ENCODE data around the gene WEE2.

Gene WEE2

DNA sequence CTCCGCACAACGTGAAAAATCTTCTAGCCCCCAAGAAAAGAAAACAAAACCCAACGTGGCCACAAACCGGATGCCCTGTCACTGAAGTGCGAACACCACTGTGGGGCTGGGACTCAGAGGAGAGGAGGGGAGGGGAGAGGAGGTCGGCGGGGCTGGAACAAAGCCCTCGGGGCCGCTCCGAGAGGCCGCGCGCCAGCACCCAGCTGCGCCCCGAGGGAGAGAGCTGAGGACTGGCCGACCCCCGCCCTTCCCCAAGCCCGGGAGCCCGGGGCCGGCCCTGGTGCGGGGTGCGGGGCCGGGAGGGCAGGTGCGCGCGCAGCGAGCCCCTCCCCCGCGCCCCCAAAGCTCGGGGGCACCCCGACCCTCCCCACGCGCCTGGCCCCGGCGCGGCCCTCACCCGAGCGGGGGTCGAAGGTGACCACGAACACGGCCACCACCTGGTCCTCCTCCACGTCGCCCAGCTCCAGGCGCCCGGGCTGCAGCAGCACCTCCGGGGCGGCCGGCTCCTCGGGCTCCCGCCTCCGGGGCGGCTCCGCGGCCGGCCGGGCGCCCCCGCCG, 6.6 kb upstream of the WEE2 start:
- H3K4me3 ChIP-seq (ENCODE audit: low read depth, low read length), result peak overlapping the region; percentile 81
- H3K27ac ChIP-seq (ENCODE audit: low read depth, low read length), result peak overlapping the region; percentile 51
- H3K4me1 ChIP-seq (ENCODE audit: control insufficient read depth, insufficient read depth, low read length), result peaks cover 31% of the 10 kb centered on the region
- H3K9ac ChIP-seq (ENCODE audit: low read depth, low read length), result no peak overlapping the region
- peaks cover 16% of the 10 kb centered on the region for H3K27me3 ChIP-seq (ENCODE audit: control insufficient read depth, insufficient read depth, low read length)
- H3K9me3 ChIP-seq (ENCODE audit: control insufficient read depth, insufficient read depth, low read length), result no peaks in the 10 kb centered on the region
- no peaks in the 10 kb centered on the region for H3K36me3 ChIP-seq (ENCODE audit: control insufficient read depth, insufficient read depth, low read length)

GRCh38 chr7:141702047-141702567, 6.0 kb upstream of the WEE2 start, which contains the start of gene DENND11:
Gene DENND11, minus strand, starts transcription at chr7:141702166. Its CDS starts 13 bp downstream, at chr7:141702153.
- peaks cover 16% of the 10 kb centered on the region for H3K27me3 ChIP-seq (ENCODE audit: control insufficient read depth, insufficient read depth, low read length)
- peak within 1 kb of the TSS; percentile 51 for H3K27ac ChIP-seq (ENCODE audit: low read depth, low read length)
- peak within 1 kb of the TSS; percentile 81 for H3K4me3 ChIP-seq (ENCODE audit: low read depth, low read length)
- no peaks in the 10 kb centered on the region for H3K36me3 ChIP-seq (ENCODE audit: control insufficient read depth, insufficient read depth, low read length)
- H3K9me3 ChIP-seq (ENCODE audit: control insufficient read depth, insufficient read depth, low read length), result no peaks in the 10 kb centered on the region
- peaks cover 26% of the 10 kb centered on the region for H3K4me1 ChIP-seq (ENCODE audit: control insufficient read depth, insufficient read depth, low read length)
- H3K9ac ChIP-seq (ENCODE audit: low read depth, low read length), result peak within 1 kb of the TSS; percentile 48

DNA sequence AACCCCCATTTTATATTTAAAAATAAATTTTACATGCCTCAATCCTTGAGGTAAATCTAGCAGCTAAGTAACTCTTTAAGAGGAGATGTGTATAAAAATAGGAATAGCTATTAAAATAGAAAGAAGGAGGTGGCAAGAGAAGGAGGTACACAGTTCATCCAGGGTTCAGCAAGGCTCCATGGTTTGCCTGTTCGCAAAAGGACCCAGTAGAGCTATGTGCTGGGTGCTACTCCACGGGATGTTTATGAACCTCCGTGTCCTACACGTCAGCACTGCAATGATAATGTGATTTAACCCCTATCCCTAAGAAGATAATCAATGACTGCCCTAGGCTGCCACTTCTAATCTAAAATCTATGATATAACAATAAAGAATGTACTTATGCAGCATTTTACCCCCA, 5.3 kb upstream of the WEE2 start:
- Histone ChIP-seq H3K27me3 (ENCODE audit: control insufficient read depth, insufficient read depth, low read length) (peaks cover 16% of the 10 kb centered on the region), H3K4me3 (ENCODE audit: low read depth, low read length) (peak overlapping the region; percentile 81; the same call in 1 of the 2 replicates), H3K9ac (ENCODE audit: low read depth, low read length) (no peak overlapping the region), H3K36me3 (ENCODE audit: control insufficient read depth, insufficient read depth, low read length) (no peaks in the 10 kb centered on the region), H3K9me3 (ENCODE audit: control insufficient read depth, insufficient read depth, low read length) (no peaks in the 10 kb centered on the region), H3K4me1 (ENCODE audit: control insufficient read depth, insufficient read depth, low read length) (peaks cover 18% of the 10 kb centered on the region), H3K27ac (ENCODE audit: low read depth, low read length) (no peak overlapping the region)

GRCh38 chr7:141704112-141704511, 4.0 kb upstream of the WEE2 start:
- H3K27ac ChIP-seq (ENCODE audit: low read depth, low read length), result no peak overlapping the region
- peaks cover 12% of the 10 kb centered on the region for H3K4me1 ChIP-seq (ENCODE audit: control insufficient read depth, insufficient read depth, low read length)
- no peaks in the 10 kb centered on the region for H3K36me3 ChIP-seq (ENCODE audit: control insufficient read depth, insufficient read depth, low read length)
- no peaks in the 10 kb centered on the region for H3K9me3 ChIP-seq (ENCODE audit: control insufficient read depth, insufficient read depth, low read length)
- peaks cover 16% of the 10 kb centered on the region for H3K27me3 ChIP-seq (ENCODE audit: control insufficient read depth, insufficient read depth, low read length)
- H3K4me3 ChIP-seq (ENCODE audit: low read depth, low read length), result no peak overlapping the region
- no peak overlapping the region for H3K9ac ChIP-seq (ENCODE audit: low read depth, low read length)

- Histone ChIP-seq H3K36me3 (ENCODE audit: control insufficient read depth, insufficient read depth, low read length) (no peaks in the 10 kb centered on the region), H3K27ac (ENCODE audit: low read depth, low read length) (no peak overlapping the region), H3K4me3 (ENCODE audit: low read depth, low read length) (no peak overlapping the region), H3K9ac (ENCODE audit: low read depth, low read length) (no peak overlapping the region), H3K27me3 (ENCODE audit: control insufficient read depth, insufficient read depth, low read length) (peaks cover 16% of the 10 kb centered on the region), H3K4me1 (ENCODE audit: control insufficient read depth, insufficient read depth, low read length) (peaks cover 11% of the 10 kb centered on the region), H3K9me3 (ENCODE audit: control insufficient read depth, insufficient read depth, low read length) (no peaks in the 10 kb centered on the region)
These were observed 3.4 kb upstream of the WEE2 start for GRCh38 chr7:141704741-141705140.

DNA sequence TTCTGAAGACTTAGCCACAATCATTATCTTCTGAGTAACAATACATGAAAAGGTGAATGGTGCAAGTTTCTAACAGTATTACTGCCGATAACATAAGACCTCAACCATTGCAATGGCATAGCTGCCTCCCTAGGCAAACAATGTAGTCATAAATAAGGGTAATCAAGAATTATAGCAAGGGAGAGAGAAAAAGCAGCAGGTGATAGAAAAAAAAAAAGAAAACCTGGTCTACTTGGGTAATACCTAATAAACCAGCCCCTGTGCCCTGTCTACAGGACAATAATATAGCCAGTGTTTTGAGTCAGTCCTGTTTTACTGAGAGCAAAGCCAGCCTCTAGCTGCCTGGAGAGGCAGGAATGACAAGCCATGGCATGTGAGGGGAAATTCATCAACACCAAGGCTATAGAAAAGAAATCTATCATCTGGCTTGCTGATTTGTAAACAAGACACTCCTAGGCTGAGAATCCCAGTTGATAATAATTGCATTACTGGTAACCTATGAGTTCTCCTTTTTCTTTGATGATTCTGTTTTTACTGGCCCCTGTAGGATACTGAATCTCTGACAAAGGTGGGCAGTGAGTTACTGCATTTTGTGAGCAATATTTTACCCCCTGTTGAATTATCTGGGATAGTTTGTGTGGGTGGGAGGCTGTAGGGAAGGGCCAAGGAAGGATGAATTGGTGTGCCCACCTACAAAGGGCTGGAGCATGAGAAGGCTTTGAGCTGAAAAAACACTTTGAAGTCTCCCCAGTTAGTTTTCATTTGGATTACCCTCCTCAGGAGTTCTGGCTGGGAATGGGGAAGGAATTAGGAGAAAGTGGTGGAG, 1.7 kb upstream of the WEE2 start:
- Histone ChIP-seq H3K36me3 (ENCODE audit: control insufficient read depth, insufficient read depth, low read length) (no peaks in the 10 kb centered on the region), H3K27me3 (ENCODE audit: control insufficient read depth, insufficient read depth, low read length) (peaks cover 16% of the 10 kb centered on the region), H3K27ac (ENCODE audit: low read depth, low read length) (peak overlapping the region; percentile 23), H3K4me3 (ENCODE audit: low read depth, low read length) (no peak overlapping the region), H3K9me3 (ENCODE audit: control insufficient read depth, insufficient read depth, low read length) (no peaks in the 10 kb centered on the region), H3K4me1 (ENCODE audit: control insufficient read depth, insufficient read depth, low read length) (peaks cover 16% of the 10 kb centered on the region), H3K9ac (ENCODE audit: low read depth, low read length) (no peak overlapping the region)

GRCh38 chr7:141709318-141709717, 1.2 kb downstream of the WEE2 start:
- Histone ChIP-seq H3K4me3 (ENCODE audit: low read depth, low read length) (no peak overlapping the region), H3K4me1 (ENCODE audit: control insufficient read depth, insufficient read depth, low read length) (peaks cover 16% of the 10 kb centered on the region), H3K27me3 (ENCODE audit: control insufficient read depth, insufficient read depth, low read length) (no peaks in the 10 kb centered on the region), H3K36me3 (ENCODE audit: control insufficient read depth, insufficient read depth, low read length) (no peaks in the 10 kb centered on the region), H3K9ac (ENCODE audit: low read depth, low read length) (no peak overlapping the region), H3K27ac (ENCODE audit: low read depth, low read length) (no peak overlapping the region), H3K9me3 (ENCODE audit: control insufficient read depth, insufficient read depth, low read length) (no peaks in the 10 kb centered on the region)

DNA sequence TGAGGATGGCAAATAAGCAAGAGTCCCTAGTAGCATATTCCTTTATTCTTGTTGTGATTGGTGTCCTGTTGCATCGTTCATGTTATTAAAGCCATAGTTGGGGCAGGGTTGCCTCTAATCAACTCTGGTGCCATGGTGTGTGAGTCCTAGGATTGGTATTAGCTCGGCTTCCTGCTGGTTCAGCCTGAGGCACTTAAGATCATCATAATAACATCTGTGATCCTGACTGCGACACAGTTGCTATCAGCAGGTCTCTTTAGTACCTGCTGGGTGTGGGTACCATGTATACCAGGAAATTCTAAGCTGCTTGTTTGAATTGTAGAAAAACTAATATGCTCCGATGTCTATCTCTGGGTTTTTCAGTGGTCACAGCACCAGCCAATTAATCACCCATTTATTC, 1.6 kb downstream of the WEE2 start:
- no peaks in the 10 kb centered on the region for H3K9me3 ChIP-seq (ENCODE audit: control insufficient read depth, insufficient read depth, low read length)
- no peak overlapping the region for H3K27ac ChIP-seq (ENCODE audit: low read depth, low read length)

DNA sequence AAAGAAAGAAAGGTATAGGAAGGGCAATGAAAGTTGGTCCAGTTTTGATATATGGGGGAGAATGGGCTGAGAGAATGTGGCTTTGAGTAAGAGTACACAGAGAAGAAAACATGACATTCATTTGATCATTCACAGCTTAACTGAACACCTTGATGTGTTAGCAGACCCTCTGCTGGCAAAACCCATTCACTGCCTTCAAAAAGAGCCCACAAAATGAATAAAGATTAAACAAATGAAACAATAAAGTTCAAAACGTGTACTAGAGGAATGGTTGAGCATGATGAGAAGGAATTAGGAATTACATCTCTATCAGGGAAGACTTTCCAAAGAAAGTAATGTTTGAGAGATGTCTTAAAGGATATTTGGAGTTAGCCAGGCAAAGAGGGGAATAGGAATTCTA, 2.1 kb downstream of the WEE2 start:
- Histone ChIP-seq H3K9ac (ENCODE audit: low read depth, low read length) (no peak overlapping the region), H3K27me3 (ENCODE audit: control insufficient read depth, insufficient read depth, low read length) (no peaks in the 10 kb centered on the region), H3K36me3 (ENCODE audit: control insufficient read depth, insufficient read depth, low read length) (no peaks in the 10 kb centered on the region), H3K9me3 (ENCODE audit: control insufficient read depth, insufficient read depth, low read length) (no peaks in the 10 kb centered on the region), H3K4me3 (ENCODE audit: low read depth, low read length) (no peak overlapping the region), H3K4me1 (ENCODE audit: control insufficient read depth, insufficient read depth, low read length) (peaks cover 12% of the 10 kb centered on the region), H3K27ac (ENCODE audit: low read depth, low read length) (no peak overlapping the region)

More for the DNA sequence above, 1.6 kb downstream of the WEE2 start:
- Histone ChIP-seq H3K4me3 (ENCODE audit: low read depth, low read length) (no peak overlapping the region), H3K9ac (ENCODE audit: low read depth, low read length) (no peak overlapping the region), H3K4me1 (ENCODE audit: control insufficient read depth, insufficient read depth, low read length) (peaks cover 12% of the 10 kb centered on the region), H3K27me3 (ENCODE audit: control insufficient read depth, insufficient read depth, low read length) (no peaks in the 10 kb centered on the region), H3K36me3 (ENCODE audit: control insufficient read depth, insufficient read depth, low read length) (no peaks in the 10 kb centered on the region)

- Histone ChIP-seq H3K4me3 (ENCODE audit: low read depth, low read length) (no peak overlapping the region), H3K9me3 (ENCODE audit: control insufficient read depth, insufficient read depth, low read length) (no peaks in the 10 kb centered on the region), H3K9ac (ENCODE audit: low read depth, low read length) (no peak overlapping the region), H3K27ac (ENCODE audit: low read depth, low read length) (no peak overlapping the region), H3K36me3 (ENCODE audit: control insufficient read depth, insufficient read depth, low read length) (no peaks in the 10 kb centered on the region), H3K4me1 (ENCODE audit: control insufficient read depth, insufficient read depth, low read length) (peaks cover 27% of the 10 kb centered on the region), H3K27me3 (ENCODE audit: control insufficient read depth, insufficient read depth, low read length) (no peaks in the 10 kb centered on the region)
These were observed 4.6 kb downstream of the WEE2 start for GRCh38 chr7:141712603-141713255.

DNA sequence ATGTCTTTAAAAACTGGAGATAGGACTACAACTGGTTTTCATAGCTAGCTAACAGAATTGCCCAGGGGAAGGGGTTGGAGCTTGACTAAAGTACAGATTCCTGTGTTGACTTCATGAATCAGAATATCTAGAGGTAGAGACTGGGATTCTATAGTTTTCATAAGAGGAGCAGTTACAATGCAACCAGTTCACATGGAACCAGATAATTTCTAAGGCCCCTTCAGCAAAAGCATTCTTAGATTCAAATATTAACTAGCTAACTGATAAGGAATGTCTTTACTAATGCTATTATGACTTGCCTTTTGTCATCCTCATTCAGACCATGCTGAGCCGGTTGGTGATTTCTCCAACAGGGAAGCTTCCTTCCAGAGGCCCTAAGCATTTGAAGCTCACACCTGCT, 5.7 kb downstream of the WEE2 start:
- Histone ChIP-seq H3K27me3 (ENCODE audit: control insufficient read depth, insufficient read depth, low read length) (no peaks in the 10 kb centered on the region), H3K4me3 (ENCODE audit: low read depth, low read length) (no peak overlapping the region), H3K9ac (ENCODE audit: low read depth, low read length) (no peak overlapping the region), H3K4me1 (ENCODE audit: control insufficient read depth, insufficient read depth, low read length) (peaks cover 27% of the 10 kb centered on the region), H3K9me3 (ENCODE audit: control insufficient read depth, insufficient read depth, low read length) (no peaks in the 10 kb centered on the region), H3K27ac (ENCODE audit: low read depth, low read length) (no peak overlapping the region), H3K36me3 (ENCODE audit: control insufficient read depth, insufficient read depth, low read length) (no peaks in the 10 kb centered on the region)
